Tongue (tissue), 2 donors: ENCODE measurements around the gene ADAMTS6. TPM values are rescaled to one million over a fixed set of nuclear protein-coding genes. Genes with fewer than 3 reads are reported as not detected.
"Not testable (repeated sequence)": the region's sequence is repeated elsewhere in the genome, so short reads cannot be mapped to it uniquely, and the experiment has no call there.

Experiments used
- DNase-seq: peaks from one replicate; pipeline ENCODE4 v3.0.0-alpha.2; 2015
- total RNA-seq: library from RNA; depleted of rRNA; stranded (reverse); fragments of >200 nt; gene quantifications from one replicate; pipeline ENCODE4 v1.2.3, GENCODE V29; 2014

ADAMTS6 gene
- total RNA-seq, 1 donor from 2014 or later: 8.1 TPM

GRCh38 chr5:65359981-65360380 is 121.7 kb downstream of the ADAMTS6 start:
- no peak for DNase-seq

- DNase-seq: no peak
Measured at GRCh38 chr5:65359569-65359968, 122.2 kb downstream of the ADAMTS6 start.

- no peak for DNase-seq
Measured at GRCh38 chr5:65356274-65356673, 125.4 kb downstream of the ADAMTS6 start.

GRCh38 chr5:65355301-65355700 is 126.4 kb downstream of the ADAMTS6 start:
- no peak for DNase-seq

GRCh38 chr5:65341835-65342234 is 139.9 kb downstream of the ADAMTS6 start:
- DNase-seq: no peak

- DNase-seq: peak; percentile 51
Measured at GRCh38 chr5:65338606-65339151, 143.0 kb downstream of the ADAMTS6 start.

GRCh38 chr5:65334077-65334476 is 147.6 kb downstream of the ADAMTS6 start:
- DNase-seq: peak; percentile 6

GRCh38 chr5:65332591-65332990 is 149.1 kb downstream of the ADAMTS6 start:
- DNase-seq: no peak

- DNase-seq: no peak
Measured at GRCh38 chr5:65329266-65329665, 152.5 kb downstream of the ADAMTS6 start.

GRCh38 chr5:65327582-65327981 is 154.1 kb downstream of the ADAMTS6 start:
- DNase-seq: no peak

GRCh38 chr5:65326922-65327321 is 154.8 kb downstream of the ADAMTS6 start:
- DNase-seq: no peak

GRCh38 chr5:65324226-65324625 is 157.5 kb downstream of the ADAMTS6 start:
- no peak for DNase-seq

- not testable (repeated sequence) for DNase-seq
Measured at GRCh38 chr5:65320704-65321103, 161.0 kb downstream of the ADAMTS6 start.

GRCh38 chr5:65320250-65320649 is 161.5 kb downstream of the ADAMTS6 start:
- no peak for DNase-seq

- DNase-seq: no peak
Measured at GRCh38 chr5:65307931-65308330, 173.8 kb downstream of the ADAMTS6 start.

- no peak for DNase-seq
Measured at GRCh38 chr5:65307088-65307487, 174.6 kb downstream of the ADAMTS6 start.

GRCh38 chr5:65305913-65306312 is 175.8 kb downstream of the ADAMTS6 start:
- no peak for DNase-seq

- DNase-seq: no peak
Measured at GRCh38 chr5:65299861-65300260, 181.9 kb downstream of the ADAMTS6 start.

GRCh38 chr5:65296067-65296466 is 185.7 kb downstream of the ADAMTS6 start:
- no peak for DNase-seq

- DNase-seq: no peak
Measured at GRCh38 chr5:65292196-65292595, 189.5 kb downstream of the ADAMTS6 start.

- no peak for DNase-seq
Measured at GRCh38 chr5:65290677-65291076, 191.0 kb downstream of the ADAMTS6 start.

GRCh38 chr5:65288657-65289056 is 193.1 kb downstream of the ADAMTS6 start:
- DNase-seq: no peak

- DNase-seq: no peak
Measured at GRCh38 chr5:65279603-65280002, 202.1 kb downstream of the ADAMTS6 start.

GRCh38 chr5:65276178-65276890 is 205.4 kb downstream of the ADAMTS6 start:
- DNase-seq: no peak
